GM19238 (cell line): ENCODE measurements around the gene SFTPA2.
"Not testable (repeated sequence)": the region's sequence is repeated elsewhere in the genome, so short reads cannot be mapped to it uniquely, and the experiment has no call there.

ENCODE experiments used
- DNase-seq: peaks from one replicate; pipeline ENCODE4 v3.0.0; 2011; ENCODE audit warnings: low spot score; ENCODE audit not compliant: insufficient read length

The SFTPA2 gene

DNA sequence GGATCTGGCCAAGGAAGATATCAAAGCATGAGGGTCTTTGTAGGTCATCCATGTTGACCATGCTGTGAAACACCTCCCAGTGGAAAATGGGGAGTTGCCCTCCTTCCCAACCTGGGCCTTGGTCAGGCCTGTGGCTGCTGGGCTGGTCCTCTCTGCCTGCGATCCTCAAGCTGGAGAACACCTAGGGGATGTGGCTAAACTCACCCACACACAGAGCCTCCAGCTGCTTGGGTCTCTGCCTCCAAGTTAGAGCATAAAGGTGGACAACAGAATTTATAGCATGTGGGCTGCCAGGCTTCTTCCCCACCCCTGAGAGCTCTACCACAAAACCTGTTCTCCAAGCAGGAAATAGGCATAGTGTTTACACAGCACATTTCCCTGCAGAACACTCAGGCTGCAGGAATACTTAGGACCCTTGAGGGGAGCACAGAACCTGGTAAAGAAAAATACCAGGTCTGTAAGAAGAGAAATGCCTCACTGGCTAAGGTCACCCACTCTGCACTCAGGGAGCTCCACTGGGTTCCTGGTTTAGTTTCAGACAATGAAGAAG is at the start of gene SFTPA2:
TSS of gene SFTPA2 (minus strand) at position 248 of the 550 bp plus-strand sequence. CDS start 924 bp downstream, outside the sequence.
- no peak for DNase-seq

DNA sequence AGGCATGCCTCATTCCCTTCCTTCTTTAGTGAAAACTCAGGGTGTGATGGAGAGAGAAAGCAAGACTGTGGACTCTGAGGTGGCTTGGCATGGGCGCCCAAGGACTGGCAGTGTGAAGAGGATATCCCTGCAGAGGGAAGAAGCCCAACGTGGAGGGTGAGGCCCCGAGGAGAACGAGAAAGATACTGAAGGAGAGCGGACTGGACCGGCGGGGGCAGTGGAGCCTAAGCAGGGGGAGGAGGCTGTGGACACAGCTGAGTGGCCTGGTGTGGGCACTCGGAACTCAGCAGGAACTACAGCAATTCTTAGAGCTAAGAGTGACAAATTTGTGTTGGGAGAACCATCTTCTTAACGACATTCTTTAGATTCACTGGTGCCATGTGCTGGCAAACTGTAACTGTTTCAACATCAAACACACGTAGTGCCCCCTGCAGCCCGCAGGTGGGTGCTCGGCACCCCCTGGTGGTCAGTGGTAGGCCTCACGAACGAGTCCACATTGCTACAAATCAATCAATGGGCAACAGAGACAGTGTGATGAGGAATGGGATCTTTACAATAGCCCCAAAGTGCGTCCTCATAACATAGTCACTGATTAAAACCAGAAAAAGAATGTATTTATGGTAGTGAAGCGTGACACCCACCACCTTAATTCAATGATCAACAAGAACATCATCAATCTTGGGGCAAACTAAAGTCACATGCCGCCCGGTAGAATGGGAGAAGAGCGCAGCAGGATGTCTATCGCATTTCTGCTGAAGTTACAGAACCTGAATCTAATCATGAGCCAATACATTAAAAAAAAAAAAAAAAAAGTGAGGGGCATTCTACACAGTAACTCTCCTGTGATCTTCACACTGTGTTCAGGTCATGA is 48.5 kb upstream of the SFTPA2 start:
- DNase-seq = peak; percentile 31

DNA sequence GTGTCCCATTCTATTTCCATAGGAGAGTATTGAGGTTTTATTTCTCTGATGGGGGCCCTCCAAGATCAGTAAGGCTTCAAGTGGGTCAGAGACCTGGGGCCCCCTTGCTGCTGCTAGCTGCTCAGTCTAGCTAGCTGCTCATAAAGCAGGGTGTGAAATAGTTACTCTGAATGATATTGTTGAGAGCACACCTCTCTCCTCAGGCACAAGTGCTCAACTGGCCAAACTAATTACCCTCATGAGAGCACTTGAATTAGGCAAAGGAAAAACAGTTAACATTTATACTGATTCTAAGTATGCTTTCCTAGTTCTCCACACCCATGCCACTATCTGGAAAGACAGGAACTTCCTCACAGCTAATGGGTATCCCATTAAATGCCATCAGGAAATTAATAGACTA is 45.1 kb upstream of the SFTPA2 start:
- DNase-seq = no peak

DNA sequence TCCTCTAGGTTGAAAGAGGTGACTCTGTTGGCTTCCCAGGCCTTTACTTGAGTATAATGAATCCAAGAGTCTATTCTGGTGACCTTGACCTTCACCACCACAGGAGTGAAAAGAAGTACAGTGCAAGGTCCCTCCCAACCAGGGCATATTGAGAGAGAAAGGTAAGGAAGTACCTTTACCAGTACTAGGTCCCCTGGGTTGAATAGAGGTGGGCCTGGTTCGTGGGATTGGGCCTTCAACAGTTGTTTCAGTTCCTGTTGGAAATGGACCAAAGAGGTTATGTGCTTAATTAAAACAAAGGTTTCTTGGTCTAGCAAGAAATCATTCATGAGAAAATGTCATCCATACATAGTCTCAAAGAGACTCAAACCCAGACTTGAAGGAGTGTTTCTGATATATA is 44.1 kb upstream of the SFTPA2 start:
- no peak for DNase-seq

DNA sequence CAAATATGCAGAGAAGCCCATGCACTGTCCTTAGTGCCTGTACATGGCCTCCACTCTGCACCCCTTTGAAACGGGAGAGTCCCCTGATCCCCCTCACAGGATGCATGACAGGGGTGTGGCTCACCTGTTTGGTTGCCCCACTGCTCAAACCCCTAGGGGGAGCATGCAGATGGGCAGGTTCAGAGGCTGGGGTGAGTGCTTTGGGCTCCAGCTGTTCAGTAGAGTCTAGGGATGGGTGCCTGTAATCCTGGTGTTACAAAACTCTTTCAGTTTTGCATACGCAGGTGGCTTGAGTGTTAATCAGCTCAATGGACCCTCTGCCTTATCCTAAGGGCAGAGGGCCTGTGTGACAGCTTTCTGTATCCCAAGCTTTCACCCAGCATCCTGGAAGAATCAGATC is 42.7 kb upstream of the SFTPA2 start:
- DNase-seq = no peak

DNA sequence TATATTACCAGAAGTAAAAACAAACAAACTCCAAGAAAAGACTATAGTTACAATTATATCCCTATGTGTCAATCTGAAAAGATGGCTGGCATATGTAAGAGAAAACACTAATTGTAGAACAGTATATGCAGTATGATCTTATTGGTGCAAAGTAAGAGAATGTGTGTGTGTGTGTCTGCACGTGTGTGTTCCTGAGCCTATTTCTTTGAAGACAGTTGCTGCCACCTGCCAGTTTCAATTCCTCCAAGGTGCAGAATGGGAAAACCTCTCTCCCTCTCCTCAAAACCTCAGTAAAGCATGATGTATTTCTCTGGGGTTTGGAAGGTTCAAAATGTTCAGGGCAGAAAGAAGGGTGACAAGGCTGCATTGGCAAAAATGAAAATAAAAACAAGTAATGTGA is 41.7 kb upstream of the SFTPA2 start:
- no peak for DNase-seq

DNA sequence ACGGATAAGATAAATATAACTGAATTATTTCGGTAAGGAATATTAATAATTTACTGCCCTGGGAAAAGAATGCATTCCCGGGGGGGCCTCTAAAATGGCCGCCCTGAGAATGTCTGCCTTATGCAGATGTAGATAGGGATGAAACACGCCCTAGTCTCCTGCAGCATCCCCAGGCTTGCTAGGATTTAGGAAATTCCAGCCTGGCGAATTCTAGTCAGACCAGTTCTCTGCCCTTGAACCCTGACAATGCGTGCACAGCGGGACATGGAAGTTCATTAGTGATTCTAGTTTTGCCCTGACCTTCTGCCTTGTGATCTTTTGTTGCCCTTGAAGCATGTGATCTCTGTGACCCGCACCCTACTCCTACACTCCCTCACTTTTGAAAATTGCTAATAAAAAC is 39.4 kb upstream of the SFTPA2 start:
- DNase-seq = not testable (repeated sequence)

DNA sequence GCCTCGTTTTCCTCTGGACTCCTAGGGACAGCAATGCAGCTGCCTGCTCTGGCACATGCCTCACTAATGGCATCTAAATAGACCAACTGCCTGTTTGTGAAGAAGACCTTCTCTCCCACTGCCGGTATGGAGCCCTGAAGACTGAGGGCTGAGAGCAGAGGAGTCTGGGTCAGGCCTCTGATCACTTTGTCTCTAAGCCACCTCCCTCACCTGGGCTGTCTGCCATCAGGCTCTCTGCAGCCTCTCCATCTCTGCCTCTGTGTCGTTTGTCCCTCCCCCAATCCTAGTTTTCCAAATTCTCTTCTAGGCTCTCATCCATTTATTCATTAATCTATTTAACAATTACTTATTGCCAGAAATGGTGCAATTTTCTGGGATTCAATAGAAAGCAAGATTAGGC is 35.3 kb upstream of the SFTPA2 start:
- DNase-seq = no peak

DNA sequence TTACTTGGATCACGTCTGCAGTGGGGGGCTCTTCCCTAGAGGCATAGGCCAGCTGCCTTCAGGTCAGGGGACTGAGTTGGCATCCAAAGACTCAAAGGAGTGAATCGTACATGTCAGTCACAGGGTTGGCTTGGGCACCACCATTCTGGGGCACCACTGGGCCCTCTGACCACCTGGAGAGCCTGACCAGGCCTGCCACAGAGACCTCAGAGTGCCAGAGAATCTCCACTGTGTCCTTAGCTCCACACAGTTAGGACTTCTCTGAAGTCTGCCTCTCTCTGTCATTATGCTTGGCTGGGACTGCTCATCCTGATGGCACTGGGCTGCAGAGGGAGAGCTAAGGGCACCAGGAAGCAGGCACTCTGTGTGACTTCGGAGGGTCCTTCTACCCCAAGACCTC is 34.4 kb upstream of the SFTPA2 start:
- not testable (repeated sequence) for DNase-seq

DNA sequence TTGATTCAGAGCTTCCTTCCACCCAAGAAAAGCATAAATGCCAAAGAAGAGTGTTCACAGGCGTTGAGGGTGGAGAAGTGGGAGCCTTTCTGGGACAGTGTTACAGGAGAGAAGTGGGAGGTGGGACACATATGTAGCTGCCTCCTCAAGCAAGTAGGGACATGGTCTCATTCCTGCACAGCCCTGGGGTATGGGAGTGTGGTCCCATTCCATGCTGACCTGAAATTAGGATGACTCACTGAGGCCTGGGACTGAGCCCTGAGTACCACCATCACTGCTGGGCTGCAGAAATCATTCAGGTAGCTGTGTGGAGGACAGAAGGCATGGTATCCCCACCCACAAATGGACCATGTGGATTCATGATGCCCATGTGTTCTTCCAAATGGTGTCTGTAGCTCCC is 33.2 kb upstream of the SFTPA2 start:
- DNase-seq = no peak

DNA sequence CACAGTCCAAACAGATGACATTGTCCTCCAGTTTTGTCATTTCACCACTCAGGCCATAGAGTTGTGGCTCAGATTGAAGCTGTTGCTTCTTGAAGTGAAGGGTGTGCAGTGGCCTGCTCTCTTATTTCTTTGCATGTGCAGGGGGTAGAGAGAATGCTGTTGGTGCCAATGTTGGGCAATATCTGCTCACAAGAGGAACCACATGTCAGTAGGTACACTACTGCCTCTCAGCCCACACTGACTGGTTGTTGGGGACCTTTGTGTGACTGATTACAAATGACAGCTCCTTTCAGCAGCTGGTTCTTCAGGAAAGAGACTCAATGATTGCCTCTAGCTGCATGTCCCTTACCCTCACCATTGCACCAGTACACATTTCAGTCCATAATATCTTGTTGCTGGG is 28.6 kb upstream of the SFTPA2 start:
- DNase-seq = no peak

DNA sequence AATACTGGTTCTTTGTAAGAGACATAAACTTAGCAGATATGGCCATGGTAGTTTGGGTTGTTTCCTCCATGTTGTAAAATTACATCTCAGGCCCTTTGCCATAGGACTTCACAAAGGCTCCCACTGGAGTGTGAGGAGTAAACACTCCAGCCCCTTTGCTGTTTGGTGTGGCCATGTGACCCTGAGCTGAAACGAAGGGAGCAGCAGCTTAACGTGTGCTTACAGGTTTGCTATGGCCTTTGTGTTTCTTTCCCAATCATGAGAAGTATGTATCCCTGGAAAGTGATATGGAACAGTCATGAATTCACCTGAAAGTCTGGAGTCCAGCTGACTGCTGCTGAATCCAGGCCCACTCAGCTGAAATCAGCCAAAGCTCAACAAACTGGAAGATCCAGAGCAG is 26.7 kb upstream of the SFTPA2 start:
- DNase-seq = no peak

DNA sequence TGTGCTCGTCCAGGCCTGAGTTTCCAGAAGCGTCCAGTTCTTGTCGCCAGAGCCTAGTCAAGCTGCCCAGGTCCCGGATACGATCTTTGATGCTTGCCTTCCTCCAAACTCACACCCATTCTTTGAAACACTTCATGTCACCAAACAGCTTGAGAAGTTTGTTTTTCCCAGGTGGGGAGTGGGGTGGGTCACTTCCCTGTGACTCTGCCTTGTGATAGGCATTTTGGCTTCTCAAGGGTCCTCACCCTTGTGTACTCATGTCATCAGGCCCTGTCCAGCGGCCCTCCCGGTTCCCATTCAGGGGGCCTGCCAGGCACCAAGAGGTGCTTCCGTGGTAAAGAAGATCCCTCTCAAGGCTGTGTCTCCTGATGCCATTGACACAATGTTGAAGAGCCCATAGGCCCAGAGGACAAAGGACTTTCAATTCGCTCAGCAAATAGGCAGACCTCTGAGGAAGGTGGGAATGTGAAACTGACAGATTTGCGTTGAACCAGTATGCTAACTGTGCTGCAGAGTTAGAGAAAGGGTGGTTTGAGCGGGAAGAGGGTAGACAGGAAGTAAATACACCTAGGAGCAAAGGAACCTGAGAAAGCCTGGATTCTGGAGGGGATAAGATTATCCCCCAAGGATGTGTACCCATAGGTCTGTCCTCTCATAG is 25.8 kb upstream of the SFTPA2 start:
- no peak for DNase-seq

DNA sequence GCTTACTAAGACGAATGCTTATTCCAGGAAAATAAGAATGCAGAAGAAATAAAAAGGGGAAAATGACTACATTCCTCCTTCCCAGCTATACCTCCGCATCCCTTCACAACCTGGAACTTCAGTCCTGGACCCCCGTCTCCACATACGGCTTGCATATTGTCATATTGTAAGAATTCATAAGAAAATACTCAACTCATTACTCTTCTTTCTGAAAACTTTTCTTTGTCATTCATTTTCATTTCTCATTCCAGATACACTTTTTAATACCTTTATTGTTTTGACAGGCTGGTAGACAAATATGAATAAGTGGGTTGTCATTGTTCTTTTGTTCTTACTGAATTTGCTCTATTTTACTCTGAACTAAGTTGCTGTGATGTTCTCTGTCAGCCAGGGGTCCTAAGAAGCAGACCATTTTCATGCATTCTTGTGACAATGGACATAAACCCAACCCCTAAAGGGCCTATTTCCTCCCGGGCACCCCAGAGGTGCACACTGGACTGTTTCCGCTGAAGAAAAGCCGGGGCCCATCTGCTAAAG is 23.3 kb upstream of the SFTPA2 start:
- no peak for DNase-seq

DNA sequence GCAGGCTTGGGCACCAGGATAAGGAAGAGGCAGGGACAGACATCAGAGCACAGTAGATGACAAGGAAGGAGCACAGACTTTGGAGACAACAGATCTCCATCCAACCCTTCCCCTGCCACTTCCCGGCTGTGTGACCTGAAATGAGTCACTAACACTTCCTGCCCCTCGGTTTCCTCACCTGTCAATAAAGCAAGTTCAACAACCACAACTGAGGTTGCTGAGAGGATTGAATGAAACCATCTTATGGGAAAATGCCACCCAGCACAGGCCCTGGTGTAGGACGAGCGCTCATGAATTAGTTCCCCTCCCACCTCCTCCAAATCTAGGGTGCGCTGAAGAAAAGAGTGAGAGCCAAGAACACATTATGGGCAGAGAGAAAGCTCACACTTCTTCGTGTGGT is 22.7 kb upstream of the SFTPA2 start:
- DNase-seq = not testable (repeated sequence)

DNA sequence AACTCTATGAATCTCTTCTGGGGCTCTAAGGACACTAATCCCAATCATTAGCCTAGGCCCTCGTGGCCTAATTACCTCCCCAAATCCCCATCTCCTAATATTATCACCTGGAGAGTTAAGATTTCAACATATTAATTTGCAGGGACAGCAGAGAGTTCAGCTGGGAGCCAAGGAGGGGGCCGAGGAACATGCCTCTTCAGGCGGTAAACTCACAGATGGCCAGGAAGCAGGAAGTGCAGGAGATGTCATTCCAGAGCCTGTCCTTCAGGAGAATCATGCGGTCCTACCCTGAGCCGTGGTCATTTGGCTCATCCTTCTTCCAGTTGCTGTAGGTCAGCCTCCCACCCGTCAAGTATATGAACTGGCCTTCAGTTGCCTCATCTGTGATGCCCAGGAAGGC is 21.9 kb upstream of the SFTPA2 start:
- DNase-seq = no peak

DNA sequence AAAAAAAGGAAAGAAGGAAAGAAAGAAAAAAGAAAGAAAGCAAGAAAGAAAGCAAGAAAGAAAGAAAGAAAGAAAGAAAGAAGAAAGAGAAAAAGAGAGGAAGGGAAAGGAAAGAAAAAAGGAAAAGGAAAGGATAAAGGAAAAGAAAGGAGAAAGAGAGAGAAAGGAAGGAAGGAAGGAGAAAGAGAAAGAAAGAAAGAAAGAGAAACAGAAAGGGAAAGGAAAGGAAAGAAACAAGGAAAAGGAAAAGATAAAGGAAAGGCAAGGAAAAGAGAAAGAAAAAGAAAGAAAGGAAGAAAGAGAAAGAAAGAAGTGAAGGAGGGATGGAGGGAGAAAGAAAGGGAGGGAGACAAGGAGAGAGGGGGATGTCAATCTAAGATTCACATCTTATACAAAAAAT is 20.8 kb upstream of the SFTPA2 start:
- DNase-seq = no peak

DNA sequence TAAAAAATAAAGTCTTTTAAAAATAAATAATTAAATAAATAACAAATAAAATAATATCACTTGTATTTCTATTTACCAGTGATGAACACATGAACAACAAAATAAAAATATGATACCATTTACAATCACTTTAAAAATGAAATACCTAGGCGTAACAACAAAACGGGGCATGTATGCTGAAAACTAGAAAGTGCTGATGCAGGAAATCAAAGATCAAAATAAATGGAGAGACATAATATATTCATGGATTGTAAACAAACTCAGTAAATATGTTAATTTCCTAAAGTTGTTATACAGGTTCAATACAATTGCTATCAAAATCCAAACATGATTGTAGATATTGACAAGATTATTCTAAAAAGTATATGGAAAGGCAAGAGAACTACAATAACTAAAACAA is 19.2 kb upstream of the SFTPA2 start:
- no peak for DNase-seq

DNA sequence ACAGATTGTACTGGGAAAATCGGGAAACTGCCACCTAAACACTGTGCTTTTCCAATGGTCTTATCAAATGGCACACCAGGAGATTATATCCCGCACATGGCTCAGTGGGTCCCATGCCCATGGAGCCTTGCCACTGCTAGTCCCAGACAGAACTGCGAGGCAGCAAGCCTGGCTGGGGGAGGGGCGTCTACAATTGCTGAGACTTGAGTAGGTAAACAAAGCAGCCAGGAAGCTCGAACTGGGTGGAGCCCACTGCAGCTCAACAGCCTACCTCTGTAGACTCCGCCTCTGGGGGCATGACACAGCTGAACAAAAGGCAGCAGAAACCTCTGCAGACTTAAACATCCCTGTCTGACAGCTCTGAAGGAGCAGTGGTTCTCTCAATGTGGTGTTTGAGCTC is 10.4 kb upstream of the SFTPA2 start:
- not testable (repeated sequence) for DNase-seq

DNA sequence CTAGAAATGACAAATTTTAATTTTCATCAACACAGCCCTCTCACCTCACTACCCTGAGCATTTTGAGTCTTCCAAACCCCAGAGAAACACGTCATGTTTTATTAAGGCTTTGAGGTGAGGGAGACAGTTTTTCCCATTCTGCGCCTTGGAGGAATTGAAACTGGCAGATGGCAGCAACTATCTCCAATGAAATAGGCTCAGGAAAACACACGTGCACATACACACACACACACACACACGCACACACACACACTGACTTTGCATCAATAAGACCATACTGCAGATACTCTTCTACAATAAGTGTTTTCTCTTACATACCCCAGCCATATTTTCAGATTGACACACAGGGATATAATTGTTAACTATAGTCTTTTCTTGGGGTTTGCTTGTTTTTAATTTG is 3.2 kb upstream of the SFTPA2 start:
- DNase-seq = no peak

DNA sequence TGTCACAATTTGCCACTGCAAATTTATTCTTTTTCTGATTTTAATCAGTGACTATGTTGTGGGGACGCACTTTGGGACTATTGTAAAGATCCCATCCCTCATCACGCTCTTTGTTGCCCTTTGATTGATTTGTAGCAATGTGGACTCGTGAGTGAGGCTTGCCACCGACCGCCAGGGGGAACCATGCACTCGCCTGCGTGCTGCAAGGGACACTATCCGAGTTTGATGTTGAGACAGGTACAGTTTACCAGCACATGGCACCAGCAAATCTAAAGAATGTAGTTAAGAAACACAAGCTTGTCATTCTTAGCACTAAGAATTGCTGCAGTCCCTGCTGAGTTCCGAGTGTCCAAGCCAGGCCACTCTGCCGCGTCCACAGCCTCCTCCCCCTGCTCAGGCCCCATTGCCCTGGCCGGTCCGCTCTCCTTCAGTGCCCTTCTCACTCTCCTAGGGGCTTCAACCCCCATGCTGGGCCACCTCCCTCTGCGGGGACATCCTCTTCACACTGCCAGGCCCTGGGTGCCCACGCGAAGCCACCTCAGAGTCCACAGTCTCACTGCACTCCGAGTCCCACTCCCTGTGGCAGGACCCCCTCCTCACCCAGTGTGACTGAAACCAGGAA is 2.0 kb upstream of the SFTPA2 start:
- DNase-seq = peak; percentile 19

DNA sequence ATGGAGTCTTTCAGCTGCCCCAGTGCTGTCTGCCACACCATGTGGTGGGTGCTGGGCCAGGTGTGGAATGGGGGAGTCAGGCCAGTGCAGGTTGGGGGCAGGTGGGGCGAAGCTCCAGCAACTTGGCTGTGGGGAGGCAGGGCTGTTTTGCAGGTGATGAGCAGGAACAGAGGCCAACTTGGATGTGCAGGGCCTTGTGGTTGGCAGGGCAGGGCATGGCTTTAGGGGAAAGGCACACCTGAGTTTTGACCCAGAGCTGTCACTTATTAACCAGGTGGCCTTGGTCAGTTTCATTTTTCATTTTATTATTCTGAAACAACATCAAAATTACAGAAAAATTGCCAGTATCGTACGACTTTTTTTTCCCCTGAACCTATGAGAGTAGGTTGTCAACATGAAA is 1.1 kb upstream of the SFTPA2 start:
- DNase-seq = no peak
